ENCODE results near the gene LEO1.

LEO1 gene

GRCh38 chr15:51909584-51909983 is 62.0 kb downstream of the LEO1 start:
- no peaks in the 10 kb centered on the region for H4K20me1 ChIP-seq (ENCODE audit: insufficient read depth, low read length)
- no peak overlapping the region for H3K27ac ChIP-seq (ENCODE audit: low read depth, low read length, poor library complexity, severe bottlenecking)
- H2AFZ ChIP-seq (ENCODE audit: low read length): no peak overlapping the region
- no peaks in the 10 kb centered on the region for H3K9me3 ChIP-seq (ENCODE audit: low read length)
- TF ChIP-seq, protein P1, sequence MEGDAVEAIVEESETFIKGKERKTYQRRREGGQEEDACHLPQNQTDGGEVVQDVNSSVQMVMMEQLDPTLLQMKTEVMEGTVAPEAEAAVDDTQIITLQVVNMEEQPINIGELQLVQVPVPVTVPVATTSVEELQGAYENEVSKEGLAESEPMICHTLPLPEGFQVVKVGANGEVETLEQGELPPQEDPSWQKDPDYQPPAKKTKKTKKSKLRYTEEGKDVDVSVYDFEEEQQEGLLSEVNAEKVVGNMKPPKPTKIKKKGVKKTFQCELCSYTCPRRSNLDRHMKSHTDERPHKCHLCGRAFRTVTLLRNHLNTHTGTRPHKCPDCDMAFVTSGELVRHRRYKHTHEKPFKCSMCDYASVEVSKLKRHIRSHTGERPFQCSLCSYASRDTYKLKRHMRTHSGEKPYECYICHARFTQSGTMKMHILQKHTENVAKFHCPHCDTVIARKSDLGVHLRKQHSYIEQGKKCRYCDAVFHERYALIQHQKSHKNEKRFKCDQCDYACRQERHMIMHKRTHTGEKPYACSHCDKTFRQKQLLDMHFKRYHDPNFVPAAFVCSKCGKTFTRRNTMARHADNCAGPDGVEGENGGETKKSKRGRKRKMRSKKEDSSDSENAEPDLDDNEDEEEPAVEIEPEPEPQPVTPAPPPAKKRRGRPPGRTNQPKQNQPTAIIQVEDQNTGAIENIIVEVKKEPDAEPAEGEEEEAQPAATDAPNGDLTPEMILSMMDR (IDR thresholded peaks at IDR 0.05; ENCODE audit: low read length): no peak
- TF ChIP-seq EZH2 (IDR thresholded peaks at IDR 0.05; ENCODE audit: borderline replicate concordance, low read length): no peak
- H3K27me3 ChIP-seq (ENCODE audit: insufficient read depth, low read length): no peaks in the 10 kb centered on the region
- H3K4me1 ChIP-seq (ENCODE audit: insufficient read depth, low read length, severe bottlenecking): no peaks in the 10 kb centered on the region
- no peaks in the 10 kb centered on the region for H3K79me2 ChIP-seq (ENCODE audit: insufficient read depth, low read length)
- peaks cover 25% of the 10 kb centered on the region; the same call in 1 of the 2 replicates for H3K36me3 ChIP-seq (ENCODE audit: insufficient read depth, low read length)
- H3K4me3 ChIP-seq (ENCODE audit: low read depth, low read length, poor library complexity, severe bottlenecking): no peak overlapping the region
- H3K9me2 ChIP-seq (ENCODE audit: low read depth, low read length): no peaks in the 10 kb centered on the region
- H3F3A ChIP-seq (ENCODE audit: insufficient read depth, low read length): no peaks in the 10 kb centered on the region
- no peak overlapping the region for H3K9ac ChIP-seq (ENCODE audit: low read length)
- H3K4me2 ChIP-seq (ENCODE audit: low read length): no peak overlapping the region

DNA sequence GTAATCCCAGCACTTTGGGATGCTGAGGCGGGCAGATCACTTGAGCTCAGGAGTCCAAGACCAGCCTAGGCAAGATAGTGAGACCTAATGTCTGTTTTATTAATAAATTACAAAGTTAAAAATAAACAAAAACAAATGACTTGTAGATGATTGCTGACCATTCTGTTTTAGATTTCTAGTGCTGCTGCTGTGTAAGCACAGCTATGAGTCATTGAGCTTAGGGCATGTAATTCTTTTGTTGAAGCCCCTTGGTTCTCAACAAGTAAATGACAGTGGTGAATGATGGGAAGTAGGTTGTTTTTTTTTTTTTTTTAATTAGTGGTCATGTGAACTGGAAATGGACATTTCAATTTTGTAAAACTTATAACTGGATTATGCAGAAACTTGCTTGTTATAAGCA is 63.3 kb downstream of the LEO1 start:
- H3K79me2 ChIP-seq (ENCODE audit: insufficient read depth, low read length): no peaks in the 10 kb centered on the region
- H2AFZ ChIP-seq (ENCODE audit: low read length): no peak overlapping the region
- no peak overlapping the region for H3K9ac ChIP-seq (ENCODE audit: low read length)
- H3K4me3 ChIP-seq (ENCODE audit: low read depth, low read length, poor library complexity, severe bottlenecking): no peak overlapping the region
- H3K36me3 ChIP-seq (ENCODE audit: insufficient read depth, low read length): peaks cover 36% of the 10 kb centered on the region; the same call in 1 of the 2 replicates
- H3K4me2 ChIP-seq (ENCODE audit: low read length): no peak overlapping the region
- H3K27ac ChIP-seq (ENCODE audit: low read depth, low read length, poor library complexity, severe bottlenecking): no peak overlapping the region
- H3K4me1 ChIP-seq (ENCODE audit: insufficient read depth, low read length, severe bottlenecking): no peaks in the 10 kb centered on the region
- TF ChIP-seq, protein P1 (IDR thresholded peaks at IDR 0.05; ENCODE audit: low read length): no peak
- TF ChIP-seq EZH2 (IDR thresholded peaks at IDR 0.05; ENCODE audit: borderline replicate concordance, low read length): no peak
- H3K27me3 ChIP-seq (ENCODE audit: insufficient read depth, low read length): no peaks in the 10 kb centered on the region
- no peaks in the 10 kb centered on the region for H3K9me2 ChIP-seq (ENCODE audit: low read depth, low read length)
- no peaks in the 10 kb centered on the region for H3F3A ChIP-seq (ENCODE audit: insufficient read depth, low read length)
- H3K9me3 ChIP-seq (ENCODE audit: low read length): no peaks in the 10 kb centered on the region
- H4K20me1 ChIP-seq (ENCODE audit: insufficient read depth, low read length): no peaks in the 10 kb centered on the region

DNA sequence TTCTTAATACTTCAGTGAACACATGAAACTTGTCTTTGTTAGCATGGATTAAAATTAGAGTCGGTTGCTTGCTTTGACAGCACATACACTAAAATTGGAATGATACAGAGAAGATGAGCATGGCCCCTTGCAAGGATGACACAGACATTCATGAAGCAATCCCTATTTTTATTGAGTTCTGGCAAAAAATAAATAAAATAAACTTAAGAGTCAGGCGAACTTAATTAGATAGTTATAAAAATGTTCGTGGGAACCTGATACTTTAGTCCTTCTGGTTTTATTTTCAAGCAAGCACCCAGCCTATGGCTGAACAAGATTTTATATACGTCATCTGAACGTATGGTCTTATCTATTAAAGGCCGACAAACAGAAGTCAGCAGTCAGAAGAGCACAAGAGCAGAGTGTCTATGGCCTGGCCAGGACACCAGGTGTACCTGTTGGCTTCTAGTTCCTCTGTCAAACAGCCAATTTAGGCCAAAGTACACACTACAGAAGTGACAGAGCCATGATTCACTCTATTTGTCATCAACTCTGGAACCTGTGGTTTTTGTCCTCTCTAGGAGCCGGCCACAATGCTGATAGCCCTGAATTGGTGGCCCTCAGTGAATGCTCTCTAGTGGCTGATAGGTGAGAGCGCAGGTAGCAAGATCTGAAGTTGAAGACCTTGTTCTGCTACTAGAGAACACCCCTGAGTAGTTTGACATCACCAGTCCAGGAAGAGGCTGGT is 64.3 kb downstream of the LEO1 start:
- H3K36me3 ChIP-seq (ENCODE audit: insufficient read depth, low read length): peaks cover 36% of the 10 kb centered on the region

More for the DNA sequence above, 64.3 kb downstream of the LEO1 start:
- no peaks in the 10 kb centered on the region for H4K20me1 ChIP-seq (ENCODE audit: insufficient read depth, low read length)
- H3K4me1 ChIP-seq (ENCODE audit: insufficient read depth, low read length, severe bottlenecking): no peaks in the 10 kb centered on the region
- H3K27me3 ChIP-seq (ENCODE audit: insufficient read depth, low read length): no peaks in the 10 kb centered on the region
- H3K4me3 ChIP-seq (ENCODE audit: low read depth, low read length, poor library complexity, severe bottlenecking): no peak overlapping the region
- H3K9ac ChIP-seq (ENCODE audit: low read length): no peak overlapping the region
- no peak overlapping the region for H3K27ac ChIP-seq (ENCODE audit: low read depth, low read length, poor library complexity, severe bottlenecking)
- H3K4me2 ChIP-seq (ENCODE audit: low read length): no peak overlapping the region
- no peak for TF ChIP-seq EZH2 (IDR thresholded peaks at IDR 0.05; ENCODE audit: borderline replicate concordance, low read length)
- TF ChIP-seq, protein P1 (IDR thresholded peaks at IDR 0.05; ENCODE audit: low read length): peak; percentile 15; the same call in 1 of the 2 replicates
- H3K9me3 ChIP-seq (ENCODE audit: low read length): no peaks in the 10 kb centered on the region
- H3K9me2 ChIP-seq (ENCODE audit: low read depth, low read length): no peaks in the 10 kb centered on the region
- no peak overlapping the region for H2AFZ ChIP-seq (ENCODE audit: low read length)
- no peaks in the 10 kb centered on the region for H3K79me2 ChIP-seq (ENCODE audit: insufficient read depth, low read length)
- no peaks in the 10 kb centered on the region for H3F3A ChIP-seq (ENCODE audit: insufficient read depth, low read length)
